BE2C (cell line): ENCODE measurements around the gene PHF1.

Experiments used
- DNase-seq: peaks from one replicate; pipeline ENCODE4 v3.0.0-alpha.2; 2020
- H3K27me3 ChIP-seq: fragments of 250-450 bp; sonication (Bioruptor Pico); 2 replicates; pipeline ENCODE4 v1.5.1; 2020; ENCODE audit warnings: mild to moderate bottlenecking
- H3K36me3 ChIP-seq: fragments of 250-450 bp; sonication (Bioruptor Pico); 2 replicates; pipeline ENCODE4 v1.5.1; 2020; ENCODE audit warnings: mild to moderate bottlenecking
- H3K4me1 ChIP-seq: fragments of 250-450 bp; sonication (Bioruptor Pico); 2 replicates; pipeline ENCODE4 v1.5.1; 2020
- H3K4me3 ChIP-seq: 2 replicates; pipeline ENCODE4 v1.5.1; 2011; ENCODE audit warnings: low read depth, low read length
- H3K9me3 ChIP-seq: fragments of 250-450 bp; sonication (Bioruptor Pico); 2 replicates; pipeline ENCODE4 v1.5.1; 2020
- CTCF ChIP-seq: IDR thresholded peaks from 2 replicates; pipeline ENCODE4 v1.5.1; 2012; ENCODE audit warnings: mild to moderate bottlenecking, low read depth, low read length

Gene PHF1

GRCh38 chr6:33431880-33432541, 21.2 kb downstream of the PHF1 start:
- Histone ChIP-seq H3K27me3 (no peaks in the 10 kb centered on the region), H3K4me1 (peaks cover 6% of the 10 kb centered on the region; the same call in 1 of the 2 replicates), H3K36me3 (peaks cover 10% of the 10 kb centered on the region; the same call in 1 of the 2 replicates), H3K9me3 (no peaks in the 10 kb centered on the region), H3K4me3 (no peak overlapping the region)
- no peak for TF ChIP-seq CTCF
- DNase-seq, result no peak

GRCh38 chr6:33432546-33432945, 21.7 kb downstream of the PHF1 start:
- TF ChIP-seq CTCF, result no peak
- Histone ChIP-seq H3K4me3 (no peak overlapping the region), H3K36me3 (peaks cover 15% of the 10 kb centered on the region), H3K9me3 (no peaks in the 10 kb centered on the region), H3K27me3 (no peaks in the 10 kb centered on the region), H3K4me1 (peaks cover 6% of the 10 kb centered on the region; the same call in 1 of the 2 replicates)
- no peak for DNase-seq

- peaks cover 6% of the 10 kb centered on the region; the same call in 1 of the 2 replicates for H3K4me1 ChIP-seq
- H3K27me3 ChIP-seq, result no peaks in the 10 kb centered on the region
- no peak for DNase-seq
- H3K9me3 ChIP-seq, result no peaks in the 10 kb centered on the region
- TF ChIP-seq CTCF, result no peak
- no peak overlapping the region for H3K4me3 ChIP-seq
- H3K36me3 ChIP-seq, result peaks cover 17% of the 10 kb centered on the region
Measured at GRCh38 chr6:33433001-33433543, 22.3 kb downstream of the PHF1 start.

GRCh38 chr6:33433544-33434191, 22.9 kb downstream of the PHF1 start:
- Histone ChIP-seq H3K36me3 (peaks cover 17% of the 10 kb centered on the region), H3K27me3 (no peaks in the 10 kb centered on the region), H3K4me1 (peaks cover 6% of the 10 kb centered on the region; the same call in 1 of the 2 replicates), H3K4me3 (no peak overlapping the region), H3K9me3 (no peaks in the 10 kb centered on the region)
- no peak for TF ChIP-seq CTCF
- no peak for DNase-seq

- peaks cover 6% of the 10 kb centered on the region; the same call in 1 of the 2 replicates for H3K4me1 ChIP-seq
- no peak for TF ChIP-seq CTCF
- no peaks in the 10 kb centered on the region for H3K9me3 ChIP-seq
- H3K27me3 ChIP-seq, result no peaks in the 10 kb centered on the region
- DNase-seq, result no peak
- H3K4me3 ChIP-seq, result no peak overlapping the region
- H3K36me3 ChIP-seq, result peaks cover 20% of the 10 kb centered on the region
Measured at GRCh38 chr6:33434961-33435360, 24.1 kb downstream of the PHF1 start.

GRCh38 chr6:33437666-33438065, 26.9 kb downstream of the PHF1 start:
- TF ChIP-seq CTCF, result no peak
- peaks cover 31% of the 10 kb centered on the region for H3K36me3 ChIP-seq

More at GRCh38 chr6:33437666-33438065, 26.9 kb downstream of the PHF1 start:
- Histone ChIP-seq H3K9me3 (no peaks in the 10 kb centered on the region), H3K27me3 (no peaks in the 10 kb centered on the region), H3K4me1 (no peaks in the 10 kb centered on the region), H3K4me3 (no peak overlapping the region)
- DNase-seq, result no peak
